CD14-positive monocyte (primary cell): ENCODE measurements around the gene GRAP. TPM values are rescaled to one million over a fixed set of nuclear protein-coding genes. Genes with fewer than 3 reads are reported as not detected.

Experiments used
- DNase-seq, 3 donors: peaks; one replicate each; pipeline ENCODE4 v3.0.0-alpha.2; 2011 to 2022
- H2AFZ ChIP-seq: 2 replicates; pipeline ENCODE4 v1.6.0; 2012; ENCODE audit warnings: mild to moderate bottlenecking, low read depth, low read length, inconsistent platforms; ENCODE audit not compliant: insufficient read depth, poor library complexity, severe bottlenecking
- H3K27ac ChIP-seq, 2 donors: 1 replicate in 1 of 2; 2 replicates in 1 of 2; pipeline ENCODE4 v1.5.1; 2012 to 2013; ENCODE audit warnings: low read length in 2 of 2, control low read depth in 1 of 2, inconsistent platforms in 1 of 2, low read depth in 1 of 2, mild to moderate bottlenecking in 1 of 2
- H3K27me3 ChIP-seq, 2 donors: one replicate each; pipeline versions ENCODE4 v1.6.0 to v1.6.1; 2011 to 2013; ENCODE audit warnings: low read length in 2 of 2; ENCODE audit not compliant: control insufficient read depth in 2 of 2, insufficient read depth in 2 of 2
- H3K36me3 ChIP-seq, 2 donors: replicated peaks in 1 of 2; 1 replicate in 1 of 2; 2 replicates in 1 of 2; pipeline versions ENCODE4 v1.5.1 to v1.6.1; 2012 to 2013; ENCODE audit warnings: low read length in 2 of 2, control low read depth in 1 of 2, inconsistent platforms in 1 of 2, mild to moderate bottlenecking in 1 of 2; ENCODE audit not compliant: insufficient read depth in 2 of 2, control insufficient read depth in 1 of 2
- H3K4me1 ChIP-seq, 2 donors: 1 replicate in 1 of 2; 2 replicates in 1 of 2; pipeline versions ENCODE4 v1.5.1 to v1.6.1; 2012 to 2013; ENCODE audit warnings: low read length in 2 of 2, control low read depth in 1 of 2, inconsistent platforms in 1 of 2, mild to moderate bottlenecking in 1 of 2, moderate library complexity in 1 of 2; ENCODE audit not compliant: insufficient read depth in 2 of 2, control insufficient read depth in 1 of 2
- H3K4me2 ChIP-seq: replicated peaks from 2 replicates; pipeline ENCODE3; 2012; ENCODE audit warnings: low read length, moderate library complexity, mild to moderate bottlenecking; ENCODE audit not compliant: poor library complexity, severe bottlenecking; ENCODE audit errors: extremely low read depth
- H3K4me3 ChIP-seq, 3 experiments: fragments of 200-600 bp in 1 of 3; sonication (generic) in 1 of 3; replicated peaks in 1 of 3; 1 replicate in 2 of 3; 2 replicates in 1 of 3; pipeline ENCODE4 v1.5.1; 2011 to 2013; ENCODE audit warnings: low read length in 3 of 3, mild to moderate bottlenecking in 3 of 3, control low read depth in 2 of 3, low read depth in 2 of 3, inconsistent platforms in 1 of 3, moderate library complexity in 1 of 3
- H3K79me2 ChIP-seq: 2 replicates; pipeline ENCODE4 v1.6.0; 2012; ENCODE audit warnings: mild to moderate bottlenecking, control low read depth, inconsistent platforms, low read length, moderate library complexity; ENCODE audit not compliant: insufficient read depth
- H3K9ac ChIP-seq: 2 replicates; pipeline ENCODE4 v1.6.0; 2017; ENCODE audit warnings: low read length, mild to moderate bottlenecking; ENCODE audit not compliant: insufficient read depth, poor library complexity, severe bottlenecking
- H3K9me3 ChIP-seq, 2 donors: replicated peaks in 1 of 2; 1 replicate in 1 of 2; 2 replicates in 1 of 2; pipeline versions ENCODE4 v1.5.1 to v1.6.1; 2012 to 2013; ENCODE audit warnings: low read length in 2 of 2, control low read depth in 1 of 2; ENCODE audit not compliant: control insufficient read depth in 1 of 2, insufficient read depth in 1 of 2
- H4K20me1 ChIP-seq: 2 replicates; pipeline ENCODE4 v1.6.0; 2012; ENCODE audit warnings: mild to moderate bottlenecking, low read length, control low read depth, moderate library complexity; ENCODE audit not compliant: insufficient read depth
- H3K27ac Mint-ChIP-seq, 7 donors: one replicate each; pipeline ENCODE4 v1.8.0; 2020; ENCODE audit warnings: mild to moderate bottlenecking in 7 of 7, mixed read lengths in 7 of 7, moderate library complexity in 6 of 7, inconsistent platforms in 2 of 7
- H3K27me3 Mint-ChIP-seq, 3 donors: one replicate each; pipeline ENCODE4 v1.8.0; 2021 to 2022; ENCODE audit warnings: low read depth in 3 of 3, mild to moderate bottlenecking in 3 of 3, mixed read lengths in 3 of 3, moderate library complexity in 3 of 3, inconsistent platforms in 1 of 3
- H3K36me3 Mint-ChIP-seq, 2 donors: one replicate each; pipeline ENCODE4 v1.8.0; 2020; ENCODE audit warnings: mixed read lengths in 2 of 2, inconsistent platforms in 1 of 2, mild to moderate bottlenecking in 1 of 2
- H3K4me1 Mint-ChIP-seq: one replicate; pipeline ENCODE4 v1.8.0; 2020; ENCODE audit warnings: mild to moderate bottlenecking, mixed read lengths
- H3K4me3 Mint-ChIP-seq, 2 donors: one replicate each; pipeline ENCODE4 v1.8.0; 2020; ENCODE audit warnings: mild to moderate bottlenecking in 2 of 2, mixed read lengths in 2 of 2, moderate library complexity in 1 of 2
- H3K9me3 Mint-ChIP-seq, 7 donors: one replicate each; pipeline ENCODE4 v1.8.0; 2020 to 2022; ENCODE audit warnings: mixed read lengths in 7 of 7, mild to moderate bottlenecking in 6 of 7, moderate library complexity in 6 of 7, inconsistent platforms in 2 of 7
- WGBS: methylation state at CpG from one replicate; pipeline ENCODE4 v1.1.5; 2013; ENCODE audit warnings: missing lambda C conversion rate; ENCODE audit not compliant: insufficient coverage; 5-methylcytosine and 5-hydroxymethylcytosine counted together
- intact Hi-C, 2 donors: fragments of 100-400 bp; cut with micrococcal nuclease; formaldehyde crosslinking; loops; one replicate each; pipeline versions ENCODE4 v1.15.0 to v1.15.1; 2023
- polyA plus RNA-seq, 3 donors: library from polyadenylated mRNA; depleted of rRNA in 1 of 3; unstranded in 2 of 3; stranded (reverse) in 1 of 3; fragments of 300-500 nt in 2 of 3; fragments of >200 nt in 1 of 3; fragmentation: Illumina TruSeq in 2 of 3; gene quantifications; 1 replicate in 2 of 3; 2 replicates in 1 of 3; pipeline ENCODE4 v1.2.3, GENCODE V29; 2012 to 2021
- TF ChIP-seq, protein P1 (sequence below): fragments of 200-600 bp; IDR thresholded peaks from one replicate; pipeline ENCODE4 v1.8.0; 2022; ENCODE audit warnings: antibody characterized with exemption, mild to moderate bottlenecking

The GRAP gene
- polyA plus RNA-seq, 3 donors = 3.9 to 5.9 (median 4.5) TPM

GRCh38 chr17:18995220-18995619 lies 51.5 kb downstream of the GRAP start:
- Mint-ChIP-seq H3K27me3 (peaks cover 15 to 34% (median 16%) of the 10 kb centered on the region in 3 donors), H3K27ac (no peak overlapping the region), H3K9me3 (peaks cover 4 to 18% (median 11%) of the 10 kb centered on the region in 7 donors), H3K36me3 (peaks cover 0 to 6% of the 10 kb centered on the region in 2 donors), H3K4me1 (peaks cover 7% of the 10 kb centered on the region), H3K4me3 (no peak overlapping the region)
- no peaks in the 10 kb centered on the region for H3K79me2 ChIP-seq
- no peaks in the 10 kb centered on the region for H3K4me1 ChIP-seq
- intact Hi-C loops = no loop called here
- DNase-seq = no peak
- H3K4me2 ChIP-seq = no peak overlapping the region
- no peaks in the 10 kb centered on the region for H3K9me3 ChIP-seq
- peaks cover 0 to 11% of the 10 kb centered on the region in 2 donors for H3K27me3 ChIP-seq
- TF ChIP-seq, protein P1, sequence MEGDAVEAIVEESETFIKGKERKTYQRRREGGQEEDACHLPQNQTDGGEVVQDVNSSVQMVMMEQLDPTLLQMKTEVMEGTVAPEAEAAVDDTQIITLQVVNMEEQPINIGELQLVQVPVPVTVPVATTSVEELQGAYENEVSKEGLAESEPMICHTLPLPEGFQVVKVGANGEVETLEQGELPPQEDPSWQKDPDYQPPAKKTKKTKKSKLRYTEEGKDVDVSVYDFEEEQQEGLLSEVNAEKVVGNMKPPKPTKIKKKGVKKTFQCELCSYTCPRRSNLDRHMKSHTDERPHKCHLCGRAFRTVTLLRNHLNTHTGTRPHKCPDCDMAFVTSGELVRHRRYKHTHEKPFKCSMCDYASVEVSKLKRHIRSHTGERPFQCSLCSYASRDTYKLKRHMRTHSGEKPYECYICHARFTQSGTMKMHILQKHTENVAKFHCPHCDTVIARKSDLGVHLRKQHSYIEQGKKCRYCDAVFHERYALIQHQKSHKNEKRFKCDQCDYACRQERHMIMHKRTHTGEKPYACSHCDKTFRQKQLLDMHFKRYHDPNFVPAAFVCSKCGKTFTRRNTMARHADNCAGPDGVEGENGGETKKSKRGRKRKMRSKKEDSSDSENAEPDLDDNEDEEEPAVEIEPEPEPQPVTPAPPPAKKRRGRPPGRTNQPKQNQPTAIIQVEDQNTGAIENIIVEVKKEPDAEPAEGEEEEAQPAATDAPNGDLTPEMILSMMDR = no peak
- H3K9ac ChIP-seq = no peak overlapping the region
- no peak overlapping the region for H3K4me3 ChIP-seq
- H2AFZ ChIP-seq = no peak overlapping the region
- H3K36me3 ChIP-seq = no peaks in the 10 kb centered on the region
- H4K20me1 ChIP-seq = no peaks in the 10 kb centered on the region
- WGBS = 100% methylated on average over 1 of the region's 3 CpGs
- H3K27ac ChIP-seq = no peak overlapping the region

GRCh38 chr17:18994631-18995030 lies 52.1 kb downstream of the GRAP start:
- H3K4me1 ChIP-seq = no peaks in the 10 kb centered on the region
- peaks cover 0 to 11% of the 10 kb centered on the region in 2 donors for H3K27me3 ChIP-seq
- intact Hi-C loops = no loop called here
- no CpG with 5 or more reads among the region's 1 CpG for WGBS
- no peak overlapping the region for H3K4me3 Mint-ChIP-seq
- no peak overlapping the region for H3K4me2 ChIP-seq
- H3K27ac ChIP-seq = no peak overlapping the region
- no peak overlapping the region for H3K27ac Mint-ChIP-seq
- TF ChIP-seq, protein P1 = no peak
- no peaks in the 10 kb centered on the region for H3K79me2 ChIP-seq
- no peak overlapping the region for H3K4me3 ChIP-seq
- no peaks in the 10 kb centered on the region for H4K20me1 ChIP-seq
- no peak overlapping the region for H3K9ac ChIP-seq
- no peak overlapping the region for H2AFZ ChIP-seq
- no peaks in the 10 kb centered on the region for H3K9me3 ChIP-seq
- peaks cover 0 to 6% of the 10 kb centered on the region in 2 donors for H3K36me3 Mint-ChIP-seq
- H3K27me3 Mint-ChIP-seq = peaks cover 16 to 35% (median 16%) of the 10 kb centered on the region in 3 donors
- H3K4me1 Mint-ChIP-seq = peaks cover 7% of the 10 kb centered on the region
- no peaks in the 10 kb centered on the region for H3K36me3 ChIP-seq
- H3K9me3 Mint-ChIP-seq = peaks cover 4 to 18% (median 11%) of the 10 kb centered on the region in 7 donors
- no peak for DNase-seq
